ENCODE results near the gene MYF6.

DNA sequence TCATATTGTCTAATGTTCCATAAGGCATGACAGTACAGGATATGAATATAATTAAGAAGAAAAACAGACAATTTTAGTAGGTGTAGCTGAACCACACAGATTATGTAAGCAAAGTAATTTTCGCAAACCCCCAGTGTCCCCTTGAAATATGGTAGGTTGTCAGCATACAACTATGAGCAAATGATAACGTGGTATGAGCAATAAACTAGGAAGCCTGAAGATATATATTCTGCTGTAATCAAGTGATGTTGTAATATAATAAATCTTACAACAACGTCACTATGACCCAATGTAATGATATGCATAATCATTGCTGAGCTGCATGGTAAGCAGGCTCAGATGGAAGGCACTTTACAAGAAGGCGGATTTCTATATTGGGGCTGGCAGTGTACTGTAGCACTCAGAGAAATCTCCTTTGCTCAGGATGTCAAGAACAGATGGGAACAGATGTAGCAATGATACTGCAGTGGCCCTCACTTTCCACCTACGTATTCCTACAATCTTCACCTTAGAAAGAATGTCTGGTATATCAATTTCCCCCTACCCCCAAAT lies 47.8 kb upstream of the MYF6 start:
- TF ChIP-seq, protein P1, sequence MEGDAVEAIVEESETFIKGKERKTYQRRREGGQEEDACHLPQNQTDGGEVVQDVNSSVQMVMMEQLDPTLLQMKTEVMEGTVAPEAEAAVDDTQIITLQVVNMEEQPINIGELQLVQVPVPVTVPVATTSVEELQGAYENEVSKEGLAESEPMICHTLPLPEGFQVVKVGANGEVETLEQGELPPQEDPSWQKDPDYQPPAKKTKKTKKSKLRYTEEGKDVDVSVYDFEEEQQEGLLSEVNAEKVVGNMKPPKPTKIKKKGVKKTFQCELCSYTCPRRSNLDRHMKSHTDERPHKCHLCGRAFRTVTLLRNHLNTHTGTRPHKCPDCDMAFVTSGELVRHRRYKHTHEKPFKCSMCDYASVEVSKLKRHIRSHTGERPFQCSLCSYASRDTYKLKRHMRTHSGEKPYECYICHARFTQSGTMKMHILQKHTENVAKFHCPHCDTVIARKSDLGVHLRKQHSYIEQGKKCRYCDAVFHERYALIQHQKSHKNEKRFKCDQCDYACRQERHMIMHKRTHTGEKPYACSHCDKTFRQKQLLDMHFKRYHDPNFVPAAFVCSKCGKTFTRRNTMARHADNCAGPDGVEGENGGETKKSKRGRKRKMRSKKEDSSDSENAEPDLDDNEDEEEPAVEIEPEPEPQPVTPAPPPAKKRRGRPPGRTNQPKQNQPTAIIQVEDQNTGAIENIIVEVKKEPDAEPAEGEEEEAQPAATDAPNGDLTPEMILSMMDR (IDR thresholded peaks at IDR 0.05) = no peak
- TF ChIP-seq POLR2AphosphoS5 (IDR thresholded peaks at IDR 0.05) = no peak
- TF ChIP-seq POLR2A (IDR thresholded peaks at IDR 0.05) = no peak

Data from breast epithelium (tissue), 3 donors.